Epidermal melanocyte (primary cell): ENCODE data around the gene HIRA.
A peak's percentile ranks its signal among the peaks of the same experiment; 100 is the strongest.
"Not testable (repeated sequence)": the region's sequence is repeated elsewhere in the genome, so short reads cannot be mapped to it uniquely, and the experiment has no call there.

ENCODE experiments used
- DNase-seq: peaks from one replicate; pipeline ENCODE4 v3.0.0; 2011; ENCODE audit warnings: low spot score; ENCODE audit not compliant: insufficient read length

Gene HIRA

DNA sequence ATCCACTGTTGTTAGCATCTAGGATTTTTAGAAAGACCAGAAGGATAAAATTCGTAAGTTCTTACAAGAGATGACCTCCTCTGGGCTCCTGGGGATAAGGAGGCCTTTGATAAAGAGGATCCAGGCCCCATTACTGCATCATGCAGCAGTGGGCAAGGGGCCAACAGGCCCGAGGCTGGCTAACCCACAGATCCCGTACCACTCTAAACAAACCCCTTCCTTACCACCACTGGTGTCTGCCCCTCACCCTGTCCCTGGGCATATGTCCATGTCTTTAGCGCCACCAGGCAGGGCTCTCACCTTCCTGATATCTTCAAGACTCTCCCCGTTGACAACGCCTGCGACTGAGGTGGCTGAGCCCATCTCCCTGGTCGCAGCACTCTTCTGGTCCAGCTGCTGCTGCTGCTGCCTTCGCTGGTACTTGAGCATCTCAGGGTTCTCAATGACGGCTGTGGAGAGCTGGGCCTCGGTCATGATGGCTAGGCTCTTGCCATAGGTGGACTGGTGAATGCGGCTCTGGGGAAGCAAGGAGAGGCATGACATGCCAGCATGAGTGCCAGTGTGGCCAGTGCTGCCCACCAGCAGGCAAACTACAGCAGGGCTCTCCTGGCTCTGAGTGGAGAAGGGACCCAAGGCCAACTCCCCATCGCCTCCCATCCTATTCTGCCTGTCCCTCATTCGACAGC, 46.2 kb downstream of the HIRA start:
- peak; percentile 77 for DNase-seq

- DNase-seq: no peak
Measured at GRCh38 chr22:19383292-19383691, 48.2 kb downstream of the HIRA start.

DNA sequence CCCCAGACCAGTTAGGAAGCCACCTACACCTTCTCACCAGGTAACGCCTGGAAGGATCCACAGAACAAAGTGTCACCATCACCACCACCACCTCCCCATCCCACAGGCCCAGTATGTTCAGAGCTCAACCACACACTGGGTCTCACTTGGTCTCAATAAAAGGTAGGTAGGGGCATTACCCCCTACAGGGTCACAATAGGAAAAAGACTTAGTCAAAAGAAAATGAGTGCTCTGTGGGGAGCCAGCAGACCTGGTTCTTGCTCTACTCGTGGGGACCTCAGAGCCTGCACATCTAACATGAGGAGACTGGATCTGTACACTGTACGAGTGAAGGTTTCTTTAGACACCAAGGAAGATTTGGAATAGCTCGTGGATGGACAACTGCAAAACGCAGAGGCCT, 49.3 kb downstream of the HIRA start:
- no peak for DNase-seq

DNA sequence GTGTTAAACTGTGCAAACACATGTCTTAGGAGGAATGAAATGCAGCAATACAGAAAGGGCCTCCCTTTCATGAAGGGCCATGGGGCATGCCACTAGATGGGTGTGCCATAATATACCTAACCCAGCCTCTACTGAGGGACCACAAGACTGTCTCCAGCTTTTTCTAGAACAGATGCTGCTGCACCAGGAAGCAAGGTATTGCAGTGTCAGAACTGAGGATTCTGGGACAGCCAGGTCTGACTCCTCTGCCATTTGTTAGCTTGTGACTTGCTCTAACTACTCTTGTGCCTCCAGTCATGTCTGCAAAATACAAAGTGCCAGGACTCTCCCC, 53.2 kb downstream of the HIRA start:
- DNase-seq: no peak

GRCh38 chr22:19377565-19378343, 53.8 kb downstream of the HIRA start:
- no peak for DNase-seq

GRCh38 chr22:19376971-19377370, 54.6 kb downstream of the HIRA start:
- DNase-seq: no peak

DNA sequence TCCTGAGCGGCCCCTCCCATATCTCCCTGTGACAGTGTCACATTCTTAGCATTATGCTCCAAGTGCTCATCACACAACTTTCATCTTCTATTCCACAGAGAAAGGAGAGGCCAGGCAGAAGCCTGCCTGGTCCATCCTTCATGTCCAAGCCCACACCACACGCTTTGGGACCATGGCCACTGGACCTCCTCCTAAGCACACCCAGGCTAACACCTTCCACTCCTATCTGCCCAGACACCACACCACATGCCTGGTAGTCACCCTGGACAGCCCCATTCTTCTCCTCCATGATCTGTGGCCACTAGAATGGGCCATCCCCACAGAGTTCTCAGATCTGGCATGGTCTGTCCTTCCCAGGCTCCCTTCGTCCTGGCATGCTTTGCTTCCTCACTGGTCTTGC, 55.3 kb downstream of the HIRA start:
- no peak for DNase-seq

GRCh38 chr22:19375435-19375834, 56.1 kb downstream of the HIRA start:
- no peak for DNase-seq

- DNase-seq: no peak
Measured at GRCh38 chr22:19374410-19374809, 57.1 kb downstream of the HIRA start.

- DNase-seq: no peak
Measured at GRCh38 chr22:19373450-19373849, 58.1 kb downstream of the HIRA start.

DNA sequence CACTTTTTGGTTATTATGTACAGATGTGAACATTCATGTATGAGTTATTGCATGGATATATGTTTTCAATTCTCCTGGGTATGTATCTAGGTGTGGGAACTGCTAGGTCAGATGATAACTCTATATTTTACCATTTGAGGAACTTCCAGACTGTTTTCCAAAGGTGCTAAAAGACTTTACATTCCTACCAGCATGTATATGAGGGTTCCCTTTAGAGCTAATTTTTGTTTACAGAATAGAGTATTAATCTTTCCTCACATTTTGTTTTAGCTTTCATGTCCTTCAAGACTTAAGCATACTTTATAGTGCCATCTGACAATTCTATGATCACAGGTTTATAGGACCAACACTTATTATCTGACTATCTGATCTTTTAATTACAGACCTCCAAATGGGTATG, 59.6 kb downstream of the HIRA start:
- no peak for DNase-seq

DNA sequence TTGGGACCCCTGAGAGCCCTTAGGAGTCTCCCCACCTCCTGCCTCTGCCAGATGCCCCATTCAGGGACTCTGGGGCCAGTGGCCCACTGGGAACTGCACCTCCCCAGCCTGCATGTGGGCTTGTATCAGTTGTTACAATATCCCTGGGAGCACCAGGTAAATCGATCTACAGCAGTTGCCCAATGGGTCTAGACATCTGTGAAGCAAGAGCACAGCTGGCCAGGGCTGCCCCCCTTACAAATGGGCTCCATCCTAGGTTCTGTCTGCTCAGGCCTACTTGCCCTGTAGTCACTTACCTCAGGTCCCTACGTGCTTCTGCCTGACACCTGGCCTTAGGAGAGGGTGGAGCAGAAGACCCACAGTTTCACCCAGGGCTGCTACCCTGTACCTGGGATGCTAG, 62.7 kb downstream of the HIRA start:
- DNase-seq: no peak

DNA sequence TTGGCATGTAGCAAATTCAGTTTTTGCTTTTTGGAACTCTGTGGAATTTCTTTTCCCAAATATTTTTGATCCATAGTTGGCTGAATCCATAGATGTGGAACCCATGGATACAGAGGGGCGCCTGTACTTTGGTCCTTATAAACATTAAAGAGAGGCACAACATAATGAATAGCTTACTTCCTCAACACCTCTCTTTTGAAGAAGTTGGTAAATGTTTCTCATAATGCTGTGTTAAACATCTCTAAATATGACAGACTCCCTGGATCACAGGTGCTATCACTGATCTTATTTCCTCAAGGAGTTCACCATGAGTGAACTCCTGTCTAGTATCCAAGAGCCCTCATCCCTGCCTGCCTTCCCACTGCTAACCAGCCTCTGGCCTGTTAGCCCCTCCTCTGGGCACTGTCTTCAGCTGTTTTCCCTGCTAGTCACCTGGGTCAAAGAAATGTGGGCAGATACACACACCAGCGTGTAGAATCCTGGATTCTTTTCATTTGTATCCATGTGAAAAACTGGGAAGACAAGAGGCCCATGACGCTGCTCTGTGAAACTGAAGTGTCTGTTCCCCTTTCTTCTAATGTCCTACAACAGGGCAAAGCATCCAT, 63.7 kb downstream of the HIRA start:
- no peak for DNase-seq

GRCh38 chr22:19363541-19363940, 68.0 kb downstream of the HIRA start:
- DNase-seq: not testable (repeated sequence)

- no peak for DNase-seq
Measured at GRCh38 chr22:19361501-19362103, 69.9 kb downstream of the HIRA start.

- DNase-seq: no peak
Measured at GRCh38 chr22:19360862-19361261, 70.7 kb downstream of the HIRA start.

- DNase-seq: no peak
Measured at GRCh38 chr22:19360300-19360792, 71.2 kb downstream of the HIRA start.

GRCh38 chr22:19359554-19360299, 71.8 kb downstream of the HIRA start:
- no peak for DNase-seq

GRCh38 chr22:19358703-19359553, 72.6 kb downstream of the HIRA start:
- no peak for DNase-seq

DNA sequence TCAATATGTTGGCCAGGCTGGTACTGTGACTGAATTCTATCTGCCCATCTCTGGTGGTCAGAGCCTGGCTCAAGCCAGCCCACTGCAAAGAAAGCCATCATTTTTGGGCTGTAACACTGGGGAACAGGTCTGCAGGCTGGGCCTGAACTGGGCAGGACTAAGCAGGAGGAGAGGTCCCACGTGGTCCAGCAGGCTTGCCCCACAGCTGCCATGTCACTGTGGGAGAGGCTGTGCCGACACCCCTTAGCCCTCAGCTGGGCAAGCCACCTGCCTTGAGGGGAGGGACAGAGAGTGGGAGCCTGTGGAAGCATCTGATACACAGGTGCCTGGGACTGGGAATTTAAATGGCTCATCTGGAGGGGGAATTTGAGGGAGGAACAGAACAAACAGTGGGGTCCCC, 73.3 kb downstream of the HIRA start:
- no peak for DNase-seq
